HG02943 (cell line): Measurements from ENCODE around the gene SYCP2.

ENCODE experiments used
- ATAC-seq: cut with Tn5 transposase; IDR thresholded peaks from one replicate; pipeline ENCODE4 v1.9.1; 2021; ENCODE audit warnings: mild to moderate bottlenecking, low read depth, moderate library complexity; ENCODE audit not compliant: unreplicated experiment

SYCP2 gene

GRCh38 chr20:59825944-59826759 lies 107.3 kb downstream of the SYCP2 start:
- no peak for ATAC-seq

- no peak for ATAC-seq
Observed at GRCh38 chr20:59825563-59825920, 107.9 kb downstream of the SYCP2 start.

- no peak for ATAC-seq
Observed at GRCh38 chr20:59824711-59825562, 108.5 kb downstream of the SYCP2 start.

- no peak for ATAC-seq
Observed at GRCh38 chr20:59823491-59824259, 109.8 kb downstream of the SYCP2 start.

- no peak for ATAC-seq
Observed at GRCh38 chr20:59823030-59823423, 110.4 kb downstream of the SYCP2 start.

- no peak for ATAC-seq
Observed at GRCh38 chr20:59822291-59823029, 111.0 kb downstream of the SYCP2 start.

GRCh38 chr20:59821788-59822187 lies 111.6 kb downstream of the SYCP2 start:
- no peak for ATAC-seq

GRCh38 chr20:59821201-59821600 lies 112.2 kb downstream of the SYCP2 start:
- no peak for ATAC-seq

- no peak for ATAC-seq
Observed at GRCh38 chr20:59820204-59821041, 113.0 kb downstream of the SYCP2 start.

GRCh38 chr20:59819496-59820203 lies 113.8 kb downstream of the SYCP2 start:
- ATAC-seq = no peak

- ATAC-seq = no peak
Observed at GRCh38 chr20:59818911-59819310, 114.5 kb downstream of the SYCP2 start.

GRCh38 chr20:59817846-59818615 lies 115.4 kb downstream of the SYCP2 start:
- no peak for ATAC-seq

- ATAC-seq = no peak
Observed at GRCh38 chr20:59817406-59817805, 116.0 kb downstream of the SYCP2 start.

- no peak for ATAC-seq
Observed at GRCh38 chr20:59816146-59816738, 117.2 kb downstream of the SYCP2 start.

GRCh38 chr20:59814840-59815340 lies 118.5 kb downstream of the SYCP2 start:
- no peak for ATAC-seq

GRCh38 chr20:59813948-59814839 lies 119.2 kb downstream of the SYCP2 start:
- ATAC-seq = no peak
